ENCODE measurements around the gene GPLD1.

The GPLD1 gene, protein sequence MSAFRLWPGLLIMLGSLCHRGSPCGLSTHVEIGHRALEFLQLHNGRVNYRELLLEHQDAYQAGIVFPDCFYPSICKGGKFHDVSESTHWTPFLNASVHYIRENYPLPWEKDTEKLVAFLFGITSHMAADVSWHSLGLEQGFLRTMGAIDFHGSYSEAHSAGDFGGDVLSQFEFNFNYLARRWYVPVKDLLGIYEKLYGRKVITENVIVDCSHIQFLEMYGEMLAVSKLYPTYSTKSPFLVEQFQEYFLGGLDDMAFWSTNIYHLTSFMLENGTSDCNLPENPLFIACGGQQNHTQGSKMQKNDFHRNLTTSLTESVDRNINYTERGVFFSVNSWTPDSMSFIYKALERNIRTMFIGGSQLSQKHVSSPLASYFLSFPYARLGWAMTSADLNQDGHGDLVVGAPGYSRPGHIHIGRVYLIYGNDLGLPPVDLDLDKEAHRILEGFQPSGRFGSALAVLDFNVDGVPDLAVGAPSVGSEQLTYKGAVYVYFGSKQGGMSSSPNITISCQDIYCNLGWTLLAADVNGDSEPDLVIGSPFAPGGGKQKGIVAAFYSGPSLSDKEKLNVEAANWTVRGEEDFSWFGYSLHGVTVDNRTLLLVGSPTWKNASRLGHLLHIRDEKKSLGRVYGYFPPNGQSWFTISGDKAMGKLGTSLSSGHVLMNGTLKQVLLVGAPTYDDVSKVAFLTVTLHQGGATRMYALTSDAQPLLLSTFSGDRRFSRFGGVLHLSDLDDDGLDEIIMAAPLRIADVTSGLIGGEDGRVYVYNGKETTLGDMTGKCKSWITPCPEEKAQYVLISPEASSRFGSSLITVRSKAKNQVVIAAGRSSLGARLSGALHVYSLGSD

DNA sequence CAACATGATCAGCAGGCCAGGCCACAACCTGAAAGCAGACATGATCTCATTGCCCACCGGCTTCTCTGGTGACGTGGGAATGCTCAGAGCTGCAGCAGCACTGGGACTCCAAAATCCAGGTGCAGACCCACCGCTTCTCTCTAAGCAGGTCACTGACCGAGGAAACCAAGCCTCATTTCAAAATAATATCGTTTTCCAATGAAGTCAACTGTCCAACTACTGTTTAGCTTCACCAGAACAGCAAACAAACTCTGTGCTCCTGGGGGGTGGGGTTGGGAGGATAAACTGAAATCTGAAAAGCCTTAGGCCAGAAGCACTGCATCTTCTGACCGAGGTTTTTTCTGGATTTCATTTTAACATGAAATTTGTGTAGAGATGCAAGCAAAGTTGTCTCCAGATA lies at the start of gene GPLD1:
Gene GPLD1 (minus strand): TSS at position 109 of the 400 bp plus-strand sequence. CDS start 67 bp downstream, at position 42.
- Histone ChIP-seq H3K36me3 (ENCODE audit: control insufficient read depth, insufficient read depth, low read length) (no peaks in the 10 kb centered on the region), H3K4me1 (ENCODE audit: control insufficient read depth, insufficient read depth, low read length) (peaks cover 4% of the 10 kb centered on the region), H3K9me3 (ENCODE audit: control insufficient read depth, low read length) (no peaks in the 10 kb centered on the region), H3K9ac (ENCODE audit: low read length) (no peak within 1 kb of the TSS), H3K4me3 (ENCODE audit: low read length) (no peak within 1 kb of the TSS), H3K27me3 (ENCODE audit: control insufficient read depth, insufficient read depth, low read length) (no peaks in the 10 kb centered on the region)

DNA sequence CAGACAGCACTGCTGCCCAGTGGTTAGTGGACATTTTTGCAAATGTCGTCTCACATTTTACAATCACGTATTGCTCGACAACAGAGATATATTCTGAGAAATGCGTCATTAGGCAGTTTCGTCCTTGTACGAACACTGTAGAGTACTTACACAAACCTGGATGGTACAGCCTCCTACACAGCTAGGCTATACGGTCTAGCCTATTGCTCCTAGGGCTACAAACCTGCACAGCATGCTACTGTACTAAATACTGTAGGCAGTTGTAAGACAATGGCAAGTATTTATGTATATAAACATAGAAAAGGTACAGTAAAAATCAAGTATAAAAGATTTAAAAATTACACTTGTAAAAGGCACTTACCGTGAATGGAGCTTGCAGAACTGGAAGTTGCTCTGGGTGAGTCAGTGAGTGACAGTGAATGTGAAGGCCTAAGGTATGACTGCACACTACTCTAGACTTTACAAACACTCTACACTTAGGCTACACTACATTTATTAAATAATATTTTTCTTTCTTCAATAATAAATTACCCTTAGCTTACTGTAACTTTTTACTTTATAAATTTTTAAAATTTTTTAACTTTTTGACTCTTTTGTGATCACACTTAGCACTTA lies 48.5 kb upstream of the GPLD1 start:
- H3K36me3 ChIP-seq (ENCODE audit: control insufficient read depth, insufficient read depth, low read length) = no peaks in the 10 kb centered on the region
- no peaks in the 10 kb centered on the region for H3K4me1 ChIP-seq (ENCODE audit: control insufficient read depth, insufficient read depth, low read length)
- H3K4me3 ChIP-seq (ENCODE audit: low read length) = no peak overlapping the region
- no peaks in the 10 kb centered on the region for H3K9me3 ChIP-seq (ENCODE audit: control insufficient read depth, low read length)
- H3K9ac ChIP-seq (ENCODE audit: low read length) = no peak overlapping the region
- H3K27me3 ChIP-seq (ENCODE audit: control insufficient read depth, insufficient read depth, low read length) = no peaks in the 10 kb centered on the region

DNA sequence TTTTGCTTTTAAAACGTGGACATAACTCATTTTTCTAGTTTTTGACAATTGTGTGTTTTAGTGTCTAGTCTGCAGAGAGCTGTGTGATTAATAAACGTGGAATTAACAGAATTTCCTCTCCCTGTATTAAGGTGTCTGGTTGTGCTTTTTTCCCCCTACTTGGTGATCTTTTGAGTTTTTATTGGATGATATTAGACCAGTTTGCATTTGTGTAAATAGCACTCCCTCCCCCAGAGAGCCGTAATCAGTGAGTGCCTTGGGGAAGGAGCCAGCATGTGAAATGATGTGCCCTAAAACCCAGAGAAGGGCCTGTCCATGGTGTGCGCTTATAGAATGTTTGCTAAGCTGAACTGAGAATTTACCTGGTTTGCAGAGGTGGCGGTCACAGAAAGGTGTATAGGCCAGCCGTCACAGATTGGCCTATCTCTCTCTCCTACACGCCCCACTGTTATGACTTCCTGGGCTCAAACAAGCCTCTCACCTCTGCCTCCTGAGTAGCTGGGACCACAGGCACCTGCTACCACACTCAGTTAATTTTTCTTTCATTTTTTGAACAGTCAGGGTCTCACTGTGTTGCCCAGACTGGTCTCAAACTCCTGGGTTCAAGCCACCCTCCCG lies 47.8 kb upstream of the GPLD1 start:
- Histone ChIP-seq H3K27me3 (ENCODE audit: control insufficient read depth, insufficient read depth, low read length) (no peaks in the 10 kb centered on the region), H3K36me3 (ENCODE audit: control insufficient read depth, insufficient read depth, low read length) (no peaks in the 10 kb centered on the region), H3K4me1 (ENCODE audit: control insufficient read depth, insufficient read depth, low read length) (no peaks in the 10 kb centered on the region), H3K4me3 (ENCODE audit: low read length) (no peak overlapping the region), H3K9ac (ENCODE audit: low read length) (no peak overlapping the region), H3K9me3 (ENCODE audit: control insufficient read depth, low read length) (no peaks in the 10 kb centered on the region)

DNA sequence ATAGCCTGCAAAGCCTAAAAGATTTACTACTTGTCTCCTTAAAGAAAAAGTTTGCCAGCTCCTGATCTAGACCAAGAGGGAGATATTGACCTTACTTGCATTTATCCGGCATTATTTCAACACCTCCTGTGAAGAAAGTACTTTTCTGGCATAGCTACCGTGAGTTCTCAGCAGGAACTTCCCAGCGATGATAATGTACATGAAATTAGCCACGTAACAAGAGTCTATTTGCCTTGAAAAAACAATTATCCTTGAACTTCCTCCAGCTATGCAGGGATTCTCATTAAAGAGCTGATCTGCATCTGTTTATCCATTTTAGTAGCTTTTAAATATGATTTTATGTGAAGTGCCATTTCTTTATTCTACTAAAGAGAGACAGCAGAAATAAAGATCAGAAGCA lies 47.1 kb upstream of the GPLD1 start:
- Histone ChIP-seq H3K4me3 (ENCODE audit: low read length) (no peak overlapping the region), H3K36me3 (ENCODE audit: control insufficient read depth, insufficient read depth, low read length) (no peaks in the 10 kb centered on the region), H3K9ac (ENCODE audit: low read length) (no peak overlapping the region)

DNA sequence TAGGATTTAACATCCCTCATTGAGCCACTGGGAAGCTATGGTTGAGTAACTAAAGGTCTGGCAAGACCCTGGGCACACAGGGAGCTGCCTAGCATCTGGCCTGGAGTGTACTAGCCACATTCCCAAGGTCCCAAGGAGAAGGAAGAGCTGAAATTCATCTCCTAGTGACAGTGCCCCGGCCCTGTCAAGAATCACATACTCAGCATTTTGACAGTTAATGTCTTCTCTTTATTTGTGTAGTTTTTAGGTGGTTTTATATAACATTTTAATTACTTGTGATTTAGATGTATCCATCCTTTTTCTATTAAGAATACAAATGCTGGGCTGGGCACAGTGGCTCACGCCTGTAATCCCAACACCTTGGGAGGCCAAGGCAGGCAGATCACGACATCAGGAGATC lies 45.8 kb upstream of the GPLD1 start:
- Histone ChIP-seq H3K36me3 (ENCODE audit: control insufficient read depth, insufficient read depth, low read length) (no peaks in the 10 kb centered on the region), H3K4me3 (ENCODE audit: low read length) (no peak overlapping the region), H3K4me1 (ENCODE audit: control insufficient read depth, insufficient read depth, low read length) (no peaks in the 10 kb centered on the region), H3K9ac (ENCODE audit: low read length) (no peak overlapping the region), H3K27me3 (ENCODE audit: control insufficient read depth, insufficient read depth, low read length) (no peaks in the 10 kb centered on the region), H3K9me3 (ENCODE audit: control insufficient read depth, low read length) (no peaks in the 10 kb centered on the region)

More for the DNA sequence above, 47.1 kb upstream of the GPLD1 start:
- no peaks in the 10 kb centered on the region for H3K9me3 ChIP-seq (ENCODE audit: control insufficient read depth, low read length)
- H3K27me3 ChIP-seq (ENCODE audit: control insufficient read depth, insufficient read depth, low read length) = no peaks in the 10 kb centered on the region
- H3K4me1 ChIP-seq (ENCODE audit: control insufficient read depth, insufficient read depth, low read length) = no peaks in the 10 kb centered on the region

DNA sequence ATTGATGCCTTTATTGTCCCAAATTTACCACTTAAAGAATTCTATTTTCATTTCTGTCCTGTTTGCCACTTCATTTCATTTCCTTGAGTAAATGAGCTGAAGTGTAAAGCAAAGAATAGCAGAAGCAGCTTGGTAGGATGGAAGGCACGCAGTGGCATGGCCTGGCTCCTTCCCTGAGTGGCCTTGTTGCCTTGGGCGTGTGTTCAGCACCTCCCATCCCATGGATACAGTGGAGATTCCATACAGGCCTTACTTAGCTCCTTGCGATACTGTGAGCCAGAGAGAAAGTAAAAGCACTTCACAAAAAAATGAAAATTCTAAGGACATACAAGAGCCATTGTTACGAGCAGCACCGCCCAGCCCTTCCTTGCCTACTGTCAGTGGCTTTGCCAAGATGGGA lies 45.0 kb upstream of the GPLD1 start:
- no peak overlapping the region for H3K4me3 ChIP-seq (ENCODE audit: low read length)

DNA sequence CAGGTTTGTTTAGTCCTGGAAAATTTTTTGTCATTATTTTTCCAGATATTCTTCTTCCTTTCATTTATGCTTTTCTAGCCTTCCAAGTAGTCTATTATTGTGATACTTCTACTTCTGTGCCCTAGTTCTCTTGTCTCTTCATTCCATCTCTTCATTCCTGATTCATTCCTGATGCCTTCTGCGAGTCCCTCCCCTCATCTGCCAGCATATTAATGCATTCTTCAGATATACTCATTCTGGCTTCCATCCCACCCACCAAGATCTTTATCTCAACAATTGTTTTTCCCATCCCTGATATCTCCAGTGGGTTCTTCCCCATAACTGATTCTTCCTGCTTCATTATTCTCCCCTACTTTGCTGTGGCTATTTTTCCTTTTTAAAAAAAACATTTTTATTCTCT lies 40.6 kb upstream of the GPLD1 start:
- no peaks in the 10 kb centered on the region for H3K9me3 ChIP-seq (ENCODE audit: control insufficient read depth, low read length)
- no peak overlapping the region for H3K9ac ChIP-seq (ENCODE audit: low read length)
- no peaks in the 10 kb centered on the region for H3K4me1 ChIP-seq (ENCODE audit: control insufficient read depth, insufficient read depth, low read length)
- H3K27me3 ChIP-seq (ENCODE audit: control insufficient read depth, insufficient read depth, low read length) = no peaks in the 10 kb centered on the region
- no peaks in the 10 kb centered on the region for H3K36me3 ChIP-seq (ENCODE audit: control insufficient read depth, insufficient read depth, low read length)
- H3K4me3 ChIP-seq (ENCODE audit: low read length) = no peak overlapping the region

More for the DNA sequence above, 45.0 kb upstream of the GPLD1 start:
- Histone ChIP-seq H3K27me3 (ENCODE audit: control insufficient read depth, insufficient read depth, low read length) (no peaks in the 10 kb centered on the region), H3K4me1 (ENCODE audit: control insufficient read depth, insufficient read depth, low read length) (no peaks in the 10 kb centered on the region), H3K9ac (ENCODE audit: low read length) (no peak overlapping the region), H3K36me3 (ENCODE audit: control insufficient read depth, insufficient read depth, low read length) (no peaks in the 10 kb centered on the region), H3K9me3 (ENCODE audit: control insufficient read depth, low read length) (no peaks in the 10 kb centered on the region)

DNA sequence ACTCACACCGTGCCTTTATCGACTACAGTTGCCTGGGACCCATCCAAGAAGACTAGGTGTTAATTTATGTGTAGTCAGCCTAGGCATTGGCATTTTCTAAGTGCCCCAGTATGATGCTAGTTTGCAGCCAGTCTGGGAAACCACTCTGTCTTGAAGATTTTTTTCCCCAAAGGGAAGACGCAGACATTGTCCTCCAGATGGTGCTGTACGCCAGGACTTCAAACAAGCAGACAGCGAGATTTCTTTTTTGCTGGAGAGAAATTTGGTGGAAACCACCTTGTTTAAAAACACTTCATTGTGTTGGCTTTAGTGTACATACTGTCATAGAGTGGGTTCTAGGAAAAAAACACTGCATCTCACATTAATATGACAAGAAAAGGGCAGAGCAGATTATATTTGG lies 35.4 kb upstream of the GPLD1 start:
- Histone ChIP-seq H3K36me3 (ENCODE audit: control insufficient read depth, insufficient read depth, low read length) (no peaks in the 10 kb centered on the region), H3K4me3 (ENCODE audit: low read length) (no peak overlapping the region), H3K9ac (ENCODE audit: low read length) (no peak overlapping the region), H3K27me3 (ENCODE audit: control insufficient read depth, insufficient read depth, low read length) (no peaks in the 10 kb centered on the region), H3K4me1 (ENCODE audit: control insufficient read depth, insufficient read depth, low read length) (no peaks in the 10 kb centered on the region), H3K9me3 (ENCODE audit: control insufficient read depth, low read length) (no peaks in the 10 kb centered on the region)

DNA sequence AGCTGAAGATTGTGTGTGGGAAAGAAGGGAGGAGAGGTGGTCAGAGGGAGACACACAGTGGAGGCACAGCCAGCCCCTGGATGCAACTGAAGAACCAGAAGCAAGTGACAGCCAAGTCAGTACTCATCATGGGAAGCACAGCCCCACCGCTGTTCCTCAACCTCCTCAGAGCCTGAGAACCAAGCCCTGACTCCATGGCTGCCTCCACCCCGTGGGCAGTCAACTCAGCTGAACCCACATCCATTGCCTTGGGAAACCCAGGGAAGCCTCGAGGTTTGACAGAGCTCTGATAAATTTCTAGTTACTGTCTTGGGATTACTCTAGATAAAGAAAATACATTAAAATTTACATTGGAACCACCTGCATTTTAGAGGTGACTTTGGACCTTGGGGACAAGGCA lies 35.0 kb upstream of the GPLD1 start:
- H3K4me3 ChIP-seq (ENCODE audit: low read length) = no peak overlapping the region
- no peaks in the 10 kb centered on the region for H3K9me3 ChIP-seq (ENCODE audit: control insufficient read depth, low read length)
- no peaks in the 10 kb centered on the region for H3K36me3 ChIP-seq (ENCODE audit: control insufficient read depth, insufficient read depth, low read length)
- no peak overlapping the region for H3K9ac ChIP-seq (ENCODE audit: low read length)
- no peaks in the 10 kb centered on the region for H3K4me1 ChIP-seq (ENCODE audit: control insufficient read depth, insufficient read depth, low read length)
- no peaks in the 10 kb centered on the region for H3K27me3 ChIP-seq (ENCODE audit: control insufficient read depth, insufficient read depth, low read length)

DNA sequence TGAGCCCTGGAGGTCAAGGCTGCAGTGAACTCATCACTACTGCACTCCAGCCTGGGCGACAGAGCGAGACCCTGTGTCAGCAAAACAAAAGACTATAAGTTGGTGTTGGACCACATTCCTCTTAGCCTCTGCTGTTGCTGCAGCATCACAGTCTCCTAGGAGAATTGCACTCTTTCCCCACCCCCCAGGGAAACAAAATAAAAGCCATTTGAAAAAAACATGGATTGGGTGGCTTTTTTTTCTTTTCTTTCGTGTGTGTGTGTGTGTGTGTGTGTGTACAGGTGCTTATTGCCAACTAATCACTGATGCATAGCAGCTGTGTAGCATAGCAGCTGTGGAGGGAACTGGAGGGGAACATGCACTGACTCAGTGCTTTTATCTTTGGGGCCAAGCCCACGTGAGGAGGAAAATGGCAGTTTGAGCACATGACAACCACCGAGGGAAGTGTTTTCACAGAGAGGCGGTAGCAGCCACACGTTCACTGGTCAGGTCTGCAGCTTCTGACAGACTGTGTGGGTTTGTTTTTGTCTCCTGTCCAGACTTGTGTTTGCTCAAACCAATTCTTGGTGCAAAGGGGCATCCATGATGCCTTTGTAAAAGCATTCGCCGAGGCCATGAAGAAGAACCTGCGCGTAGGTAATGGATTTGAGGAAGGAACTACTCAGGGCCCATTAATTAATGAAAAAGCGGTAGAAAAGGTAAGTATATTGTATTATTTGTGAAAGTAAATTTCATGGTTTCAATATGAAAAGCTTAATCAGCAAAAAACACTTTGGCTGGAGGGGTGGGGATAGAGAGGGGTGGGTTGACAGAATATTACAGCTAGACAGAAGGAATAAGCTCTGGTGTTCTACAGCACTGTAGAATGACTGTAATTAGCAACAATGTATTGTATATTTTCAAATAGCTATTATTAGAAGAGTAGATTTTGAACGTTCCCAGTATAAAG lies 33.1 kb upstream of the GPLD1 start:
- Histone ChIP-seq H3K9me3 (ENCODE audit: control insufficient read depth, low read length) (no peaks in the 10 kb centered on the region), H3K9ac (ENCODE audit: low read length) (no peak overlapping the region), H3K27me3 (ENCODE audit: control insufficient read depth, insufficient read depth, low read length) (no peaks in the 10 kb centered on the region), H3K36me3 (ENCODE audit: control insufficient read depth, insufficient read depth, low read length) (no peaks in the 10 kb centered on the region), H3K4me1 (ENCODE audit: control insufficient read depth, insufficient read depth, low read length) (no peaks in the 10 kb centered on the region), H3K4me3 (ENCODE audit: low read length) (no peak overlapping the region)

DNA sequence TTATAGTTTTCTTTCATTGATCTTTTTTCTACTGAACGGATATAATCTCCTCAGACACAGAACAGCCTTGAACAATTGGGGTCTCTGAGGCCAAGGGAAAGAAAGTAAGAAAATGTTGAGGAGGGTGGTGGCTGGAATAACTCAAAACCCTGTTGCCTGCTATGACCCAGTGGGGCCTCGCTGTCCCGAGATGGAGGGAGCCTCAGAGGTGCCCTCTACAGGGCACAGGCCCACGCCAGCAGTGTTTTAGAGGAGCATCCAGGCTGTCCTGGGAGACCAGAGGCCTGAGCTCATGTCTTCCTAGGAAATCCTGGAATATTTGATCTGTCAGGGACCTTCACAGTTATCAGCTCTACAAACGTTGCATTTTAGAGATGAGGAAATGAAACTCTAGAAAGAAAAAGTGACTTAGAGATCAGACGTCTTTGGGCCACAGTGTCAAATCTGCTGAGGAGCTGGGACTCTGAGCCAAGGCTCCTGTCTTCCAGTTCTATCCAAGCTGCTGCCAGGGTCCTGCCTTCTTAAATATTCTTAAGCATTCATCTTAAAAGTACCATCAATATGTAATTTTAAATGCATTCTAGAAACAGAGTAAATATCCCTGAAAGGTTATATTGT lies 31.7 kb upstream of the GPLD1 start:
- Histone ChIP-seq H3K9me3 (ENCODE audit: control insufficient read depth, low read length) (no peaks in the 10 kb centered on the region), H3K9ac (ENCODE audit: low read length) (no peak overlapping the region)

More for the DNA sequence above, 31.7 kb upstream of the GPLD1 start:
- H3K27me3 ChIP-seq (ENCODE audit: control insufficient read depth, insufficient read depth, low read length) = no peaks in the 10 kb centered on the region
- H3K4me1 ChIP-seq (ENCODE audit: control insufficient read depth, insufficient read depth, low read length) = no peaks in the 10 kb centered on the region
- no peaks in the 10 kb centered on the region for H3K36me3 ChIP-seq (ENCODE audit: control insufficient read depth, insufficient read depth, low read length)
- H3K4me3 ChIP-seq (ENCODE audit: low read length) = no peak overlapping the region

Data from mucosa of stomach (tissue), 1 donor.